Effector memory CD4-positive, alpha-beta T cell (primary cell): ENCODE data around the gene ATP12A.

Source experiments
- DNase-seq, 3 donors: peaks; one replicate each; pipeline ENCODE4 v3.0.0-alpha.2; 2020
- H3K27ac ChIP-seq: 2 replicates; pipeline ENCODE4 v1.7.0; 2013; ENCODE audit warnings: mild to moderate bottlenecking, low read length, moderate library complexity; ENCODE audit not compliant: insufficient read depth, poor library complexity, severe bottlenecking
- H3K27me3 ChIP-seq: replicated peaks from 2 replicates; pipeline ENCODE4 v1.7.0; 2013; ENCODE audit warnings: mild to moderate bottlenecking, low read length; ENCODE audit not compliant: insufficient read depth, control insufficient read depth, poor library complexity, severe bottlenecking
- H3K36me3 ChIP-seq: 2 replicates; pipeline ENCODE4 v1.7.0; 2013; ENCODE audit warnings: mild to moderate bottlenecking, low read length, moderate library complexity; ENCODE audit not compliant: control insufficient read depth, insufficient read depth
- H3K4me1 ChIP-seq: 2 replicates; pipeline ENCODE4 v1.7.0; 2013; ENCODE audit warnings: low read length, mild to moderate bottlenecking; ENCODE audit not compliant: control insufficient read depth, insufficient read depth, poor library complexity, severe bottlenecking
- H3K4me3 ChIP-seq: 2 replicates; pipeline ENCODE4 v1.7.0; 2013; ENCODE audit warnings: low read length, low read depth, mild to moderate bottlenecking; ENCODE audit not compliant: insufficient read depth, poor library complexity, severe bottlenecking
- H3K9me3 ChIP-seq: 2 replicates; pipeline ENCODE4 v1.7.0; 2013; ENCODE audit warnings: mild to moderate bottlenecking, low read length, moderate library complexity; ENCODE audit not compliant: control insufficient read depth

ATP12A gene

GRCh38 chr13:24684600-24684998, 4.4 kb downstream of the ATP12A start:
- DNase-seq, result no peak
- peaks cover 11% of the 10 kb centered on the region for H3K27me3 ChIP-seq
- peaks cover 34% of the 10 kb centered on the region for H3K4me1 ChIP-seq
- no peaks in the 10 kb centered on the region for H3K9me3 ChIP-seq
- peak overlapping the region; percentile 17 for H3K4me3 ChIP-seq
- H3K36me3 ChIP-seq, result no peaks in the 10 kb centered on the region
- no peak overlapping the region for H3K27ac ChIP-seq

GRCh38 chr13:24685314-24685713, 5.1 kb downstream of the ATP12A start:
- Histone ChIP-seq H3K27me3 (peaks cover 7% of the 10 kb centered on the region), H3K27ac (no peak overlapping the region), H3K4me3 (no peak overlapping the region), H3K4me1 (peaks cover 28% of the 10 kb centered on the region), H3K9me3 (no peaks in the 10 kb centered on the region), H3K36me3 (no peaks in the 10 kb centered on the region)
- no peak for DNase-seq

GRCh38 chr13:24687611-24688010, 7.4 kb downstream of the ATP12A start:
- Histone ChIP-seq H3K4me1 (peaks cover 22% of the 10 kb centered on the region), H3K27me3 (no peaks in the 10 kb centered on the region), H3K27ac (no peak overlapping the region), H3K4me3 (no peak overlapping the region), H3K36me3 (no peaks in the 10 kb centered on the region), H3K9me3 (no peaks in the 10 kb centered on the region)
- no peak for DNase-seq

GRCh38 chr13:24688111-24688510, 7.9 kb downstream of the ATP12A start:
- H3K27ac ChIP-seq, result no peak overlapping the region
- no peak overlapping the region for H3K4me3 ChIP-seq
- H3K27me3 ChIP-seq, result no peaks in the 10 kb centered on the region
- H3K36me3 ChIP-seq, result no peaks in the 10 kb centered on the region
- H3K9me3 ChIP-seq, result no peaks in the 10 kb centered on the region
- DNase-seq, result no peak
- peaks cover 22% of the 10 kb centered on the region for H3K4me1 ChIP-seq

DNA sequence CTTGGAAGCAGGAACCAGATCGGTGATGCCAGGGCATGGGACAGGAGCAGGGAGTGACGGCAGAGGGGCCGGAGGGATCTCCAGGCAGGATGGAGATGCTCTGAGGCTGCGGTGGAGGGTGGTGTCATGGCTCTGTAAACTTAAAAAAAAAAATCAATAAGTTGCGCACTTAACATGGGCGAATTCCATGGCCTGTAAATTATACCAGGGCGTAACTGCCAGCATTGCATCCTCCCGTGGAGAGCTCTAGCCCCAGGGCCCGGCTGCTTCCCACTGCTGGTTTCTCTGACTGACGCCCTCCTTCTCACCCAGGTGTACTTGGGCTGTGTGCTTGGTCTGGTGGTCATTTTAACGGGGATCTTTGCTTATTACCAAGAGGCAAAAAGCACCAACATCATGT, 8.7 kb downstream of the ATP12A start:
- Histone ChIP-seq H3K27ac (no peak overlapping the region), H3K9me3 (no peaks in the 10 kb centered on the region), H3K27me3 (no peaks in the 10 kb centered on the region), H3K4me1 (peaks cover 21% of the 10 kb centered on the region), H3K4me3 (no peak overlapping the region), H3K36me3 (no peaks in the 10 kb centered on the region)
- no peak for DNase-seq

- H3K4me3 ChIP-seq, result no peak overlapping the region
- no peaks in the 10 kb centered on the region for H3K27me3 ChIP-seq
- DNase-seq, result no peak
- H3K27ac ChIP-seq, result no peak overlapping the region
- H3K4me1 ChIP-seq, result peaks cover 6% of the 10 kb centered on the region
- H3K9me3 ChIP-seq, result no peaks in the 10 kb centered on the region
- no peaks in the 10 kb centered on the region for H3K36me3 ChIP-seq
Measured at GRCh38 chr13:24691381-24691780, 11.2 kb downstream of the ATP12A start.

DNA sequence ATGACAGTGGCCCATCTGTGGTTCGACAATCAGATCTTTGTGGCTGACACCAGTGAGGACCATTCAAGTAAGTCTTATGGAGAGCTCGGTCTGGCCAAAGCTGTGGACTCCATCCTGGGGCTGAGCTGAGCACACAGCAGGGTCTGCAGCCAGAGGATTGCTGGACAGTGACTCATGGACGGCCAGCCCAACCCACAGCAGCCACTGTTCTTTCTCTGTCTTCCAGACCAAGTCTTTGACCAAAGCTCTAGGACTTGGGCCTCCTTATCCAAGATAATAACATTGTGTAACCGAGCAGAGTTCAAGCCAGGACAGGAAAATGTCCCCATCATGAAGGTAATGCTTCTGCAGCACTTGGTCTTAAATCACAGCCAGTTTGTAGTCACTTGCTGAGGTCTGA, 12.4 kb downstream of the ATP12A start:
- no peak overlapping the region for H3K27ac ChIP-seq
- no peak overlapping the region for H3K4me3 ChIP-seq
- H3K4me1 ChIP-seq, result peaks cover 6% of the 10 kb centered on the region
- H3K9me3 ChIP-seq, result no peaks in the 10 kb centered on the region
- no peaks in the 10 kb centered on the region for H3K36me3 ChIP-seq
- DNase-seq, result no peak
- no peaks in the 10 kb centered on the region for H3K27me3 ChIP-seq

GRCh38 chr13:24693862-24694471, 13.8 kb downstream of the ATP12A start:
- Histone ChIP-seq H3K36me3 (no peaks in the 10 kb centered on the region), H3K9me3 (no peaks in the 10 kb centered on the region), H3K27me3 (no peaks in the 10 kb centered on the region), H3K27ac (no peak overlapping the region), H3K4me3 (no peak overlapping the region), H3K4me1 (peaks cover 6% of the 10 kb centered on the region)
- DNase-seq, result no peak

DNA sequence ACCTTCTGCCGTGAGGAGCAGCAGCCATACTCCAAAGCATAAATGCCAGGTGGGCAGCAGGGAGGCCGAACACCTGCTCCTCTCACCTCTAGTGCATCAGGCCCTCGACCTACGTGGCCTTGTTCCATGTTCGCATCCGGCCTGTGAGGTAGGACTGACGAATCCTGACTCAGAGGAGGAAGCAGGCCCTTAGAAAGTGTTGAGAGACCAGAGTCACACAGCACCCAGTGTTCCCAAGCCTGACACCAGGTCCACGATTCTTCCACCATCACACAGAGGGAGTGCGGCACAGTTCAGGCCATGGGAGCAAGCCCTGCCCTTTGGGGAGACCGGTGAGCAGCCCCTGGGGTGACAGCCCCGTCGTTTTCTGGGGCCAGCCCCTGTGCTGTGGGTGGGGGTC, 14.7 kb downstream of the ATP12A start:
- DNase-seq, result no peak
- Histone ChIP-seq H3K36me3 (no peaks in the 10 kb centered on the region), H3K27ac (no peak overlapping the region), H3K4me3 (no peak overlapping the region), H3K4me1 (peaks cover 6% of the 10 kb centered on the region), H3K9me3 (no peaks in the 10 kb centered on the region), H3K27me3 (no peaks in the 10 kb centered on the region)

DNA sequence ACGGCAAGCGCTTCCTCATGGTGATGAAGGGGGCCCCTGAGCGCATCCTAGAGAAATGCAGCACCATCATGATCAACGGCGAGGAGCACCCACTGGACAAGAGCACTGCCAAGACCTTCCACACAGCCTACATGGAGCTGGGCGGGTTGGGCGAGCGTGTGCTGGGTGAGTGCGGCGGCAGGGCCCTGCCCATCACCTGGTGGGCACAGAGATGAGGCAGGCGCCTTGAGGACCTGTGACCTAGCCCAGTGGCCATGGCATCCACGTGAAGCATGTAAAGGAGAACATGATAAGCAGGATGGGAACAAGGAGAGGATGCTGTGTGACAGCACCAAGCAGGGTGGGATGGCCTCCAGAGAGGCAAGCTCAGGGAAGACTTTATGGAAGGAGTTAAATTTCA, 18.5 kb downstream of the ATP12A start:
- H3K27ac ChIP-seq, result no peak overlapping the region
- H3K4me1 ChIP-seq, result peaks cover 4% of the 10 kb centered on the region
- no peak for DNase-seq
- no peak overlapping the region for H3K4me3 ChIP-seq
- H3K36me3 ChIP-seq, result no peaks in the 10 kb centered on the region
- H3K9me3 ChIP-seq, result no peaks in the 10 kb centered on the region
- no peaks in the 10 kb centered on the region for H3K27me3 ChIP-seq
